ENCODE data around the gene GLRA2.

DNA sequence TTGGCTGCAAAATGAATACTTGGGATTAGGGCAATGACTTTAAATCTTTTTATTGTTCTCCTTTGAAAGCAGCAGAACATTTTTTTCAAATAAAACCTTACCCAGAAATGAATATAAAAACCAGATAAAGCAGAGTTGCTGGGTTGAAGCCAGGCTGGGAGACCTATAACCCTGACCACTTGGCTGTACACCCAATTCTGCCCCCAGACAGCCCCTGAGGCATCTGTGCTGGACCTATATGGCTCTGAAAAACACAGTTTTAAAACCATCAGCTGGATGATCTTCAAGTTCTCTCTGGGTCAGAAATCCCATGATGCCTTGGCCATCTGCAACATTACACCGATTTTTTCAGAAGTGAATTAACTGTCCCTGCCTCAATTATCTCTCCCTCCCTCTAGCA lies 23.7 kb upstream of the GLRA2 start:
- TF ChIP-seq POLR2AphosphoS5 (IDR thresholded peaks at IDR 0.05; ENCODE audit: low read depth, low read length) (no peak), POLR2A (IDR thresholded peaks at IDR 0.05; ENCODE audit: low read depth, low read length) (no peak), SPI1 (IDR thresholded peaks at IDR 0.05; ENCODE audit: low read depth, low read length) (no peak), POU2F2 (IDR thresholded peaks at IDR 0.05; ENCODE audit: low read depth, low read length) (no peak), TAF1 (IDR thresholded peaks at IDR 0.05; ENCODE audit: low read depth, low read length) (no peak), PAX5 (IDR thresholded peaks at IDR 0.05; ENCODE audit: insufficient read depth, low read length, severe bottlenecking) (no peak)

Data from GM12891 (cell line).